Mammary epithelial cell (primary cell): Measurements from ENCODE around the gene ESRRB.

Experiments
- EZH2 ChIP-seq: IDR thresholded peaks from 2 replicates; pipeline ENCODE4 v1.6.1; 2012; ENCODE audit warnings: low read length, inconsistent platforms, borderline replicate concordance
- TF ChIP-seq, protein P1 (sequence below), 2 donors: IDR thresholded peaks in 1 of 2; conservative IDR thresholded peaks in 1 of 2; 2 replicates each; pipeline ENCODE4 v1.5.1; 2011 to 2012; ENCODE audit warnings: inconsistent platforms in 2 of 2, low read length in 2 of 2, mild to moderate bottlenecking in 2 of 2, control low read depth in 1 of 2, low read depth in 1 of 2; ENCODE audit not compliant: insufficient read depth in 1 of 2; ENCODE audit errors: extremely low read depth in 1 of 2

DNA sequence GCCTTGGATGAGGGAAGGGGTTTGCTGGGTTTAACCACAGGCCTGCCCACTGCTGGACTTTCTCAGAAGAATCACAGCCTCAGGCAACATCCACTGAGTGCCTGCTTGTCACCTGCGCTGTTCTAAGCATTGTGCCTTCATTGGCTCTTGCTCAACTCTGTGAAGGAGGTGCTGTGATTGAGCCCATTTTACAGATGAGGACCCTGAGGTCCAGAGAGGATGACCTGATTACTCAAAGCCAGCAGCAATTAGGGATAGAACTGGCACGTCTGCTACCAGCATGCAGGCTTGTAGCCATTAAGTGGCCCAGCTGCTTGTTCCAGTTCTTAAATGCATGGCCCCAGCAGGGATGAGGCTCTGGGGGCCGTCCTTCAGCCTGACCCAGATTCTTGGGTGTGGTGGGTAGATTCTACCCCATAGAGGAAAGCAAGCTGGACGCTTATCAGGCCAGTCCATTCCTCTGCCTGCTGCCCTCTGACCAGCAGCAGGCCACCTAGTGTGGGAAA lies 54.6 kb downstream of the ESRRB start:
- TF ChIP-seq, protein P1, sequence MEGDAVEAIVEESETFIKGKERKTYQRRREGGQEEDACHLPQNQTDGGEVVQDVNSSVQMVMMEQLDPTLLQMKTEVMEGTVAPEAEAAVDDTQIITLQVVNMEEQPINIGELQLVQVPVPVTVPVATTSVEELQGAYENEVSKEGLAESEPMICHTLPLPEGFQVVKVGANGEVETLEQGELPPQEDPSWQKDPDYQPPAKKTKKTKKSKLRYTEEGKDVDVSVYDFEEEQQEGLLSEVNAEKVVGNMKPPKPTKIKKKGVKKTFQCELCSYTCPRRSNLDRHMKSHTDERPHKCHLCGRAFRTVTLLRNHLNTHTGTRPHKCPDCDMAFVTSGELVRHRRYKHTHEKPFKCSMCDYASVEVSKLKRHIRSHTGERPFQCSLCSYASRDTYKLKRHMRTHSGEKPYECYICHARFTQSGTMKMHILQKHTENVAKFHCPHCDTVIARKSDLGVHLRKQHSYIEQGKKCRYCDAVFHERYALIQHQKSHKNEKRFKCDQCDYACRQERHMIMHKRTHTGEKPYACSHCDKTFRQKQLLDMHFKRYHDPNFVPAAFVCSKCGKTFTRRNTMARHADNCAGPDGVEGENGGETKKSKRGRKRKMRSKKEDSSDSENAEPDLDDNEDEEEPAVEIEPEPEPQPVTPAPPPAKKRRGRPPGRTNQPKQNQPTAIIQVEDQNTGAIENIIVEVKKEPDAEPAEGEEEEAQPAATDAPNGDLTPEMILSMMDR (conservative IDR thresholded peaks at IDR 0.05 in 1 of 2, IDR thresholded peaks at IDR 0.05 in 1 of 2; ENCODE audit: extremely low read depth in 1 of 2, insufficient read depth in 1 of 2, low read depth in 1 of 2, low read length in 2 of 2), result no peak
- TF ChIP-seq EZH2, result no peak
